Subcutaneous preadipocyte (primary cell): ENCODE measurements around the gene NDUFAF8. TPM values are rescaled to one million over a fixed set of nuclear protein-coding genes. Genes with fewer than 3 reads are reported as not detected.

Experiments
- total RNA-seq: library from RNA; depleted of rRNA; stranded (reverse); fragments of >200 nt; gene quantifications from 2 replicates; pipeline ENCODE4 v1.2.3, GENCODE V29; 2012

Gene NDUFAF8, protein sequence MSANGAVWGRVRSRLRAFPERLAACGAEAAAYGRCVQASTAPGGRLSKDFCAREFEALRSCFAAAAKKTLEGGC
- 27.9 and 31.1 TPM in 2 replicates for total RNA-seq

DNA sequence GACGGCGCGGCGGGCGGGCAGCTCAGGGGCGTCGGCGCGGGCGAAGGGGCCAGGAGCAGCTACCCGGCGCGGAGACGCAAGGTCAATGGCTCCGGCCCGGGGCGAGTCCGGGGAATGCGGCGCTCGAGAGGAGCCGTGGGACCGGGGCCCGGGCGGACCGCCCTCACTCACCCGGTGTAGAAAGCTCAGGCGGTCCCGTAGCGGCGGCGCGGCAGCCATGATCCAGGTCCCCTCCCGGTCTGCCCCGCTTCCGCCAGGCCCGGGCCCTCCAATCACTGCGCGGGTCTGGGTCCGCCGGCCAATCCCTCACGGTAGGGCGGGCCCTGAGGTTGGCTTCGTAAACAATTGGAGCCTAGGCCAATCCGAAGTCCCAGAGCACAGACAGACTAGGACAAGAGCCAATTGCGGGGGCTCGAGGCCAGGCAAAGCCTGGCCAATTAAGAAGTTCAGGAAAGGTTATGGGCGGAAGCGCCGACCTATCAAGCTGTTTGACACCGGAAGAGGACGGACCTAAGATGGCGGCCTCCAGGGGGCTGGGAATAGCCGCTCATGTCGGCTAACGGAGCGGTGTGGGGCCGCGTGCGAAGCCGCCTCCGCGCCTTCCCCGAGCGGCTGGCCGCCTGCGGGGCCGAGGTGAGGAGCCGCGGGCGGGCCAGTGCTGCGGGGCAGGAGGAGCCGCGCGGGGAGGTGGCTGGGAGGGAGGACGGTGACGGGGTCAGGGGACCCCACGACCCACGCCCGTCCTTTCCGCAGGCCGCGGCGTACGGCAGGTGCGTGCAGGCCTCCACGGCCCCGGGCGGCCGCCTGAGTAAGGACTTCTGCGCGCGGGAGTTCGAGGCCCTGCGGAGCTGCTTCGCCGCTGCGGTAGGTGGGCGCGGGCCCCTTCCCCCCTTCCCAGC is at the start of gene NDUFAF8, which contains the start of gene TEPSIN:
Gene NDUFAF8, plus strand, starts transcription at position 504 of the 899 bp plus-strand sequence. Its CDS starts 46 bp downstream, at position 550.
Gene TEPSIN, minus strand, starts transcription at position 241 of the 899 bp plus-strand sequence. Its CDS starts 22 bp downstream, at position 219.

DNA sequence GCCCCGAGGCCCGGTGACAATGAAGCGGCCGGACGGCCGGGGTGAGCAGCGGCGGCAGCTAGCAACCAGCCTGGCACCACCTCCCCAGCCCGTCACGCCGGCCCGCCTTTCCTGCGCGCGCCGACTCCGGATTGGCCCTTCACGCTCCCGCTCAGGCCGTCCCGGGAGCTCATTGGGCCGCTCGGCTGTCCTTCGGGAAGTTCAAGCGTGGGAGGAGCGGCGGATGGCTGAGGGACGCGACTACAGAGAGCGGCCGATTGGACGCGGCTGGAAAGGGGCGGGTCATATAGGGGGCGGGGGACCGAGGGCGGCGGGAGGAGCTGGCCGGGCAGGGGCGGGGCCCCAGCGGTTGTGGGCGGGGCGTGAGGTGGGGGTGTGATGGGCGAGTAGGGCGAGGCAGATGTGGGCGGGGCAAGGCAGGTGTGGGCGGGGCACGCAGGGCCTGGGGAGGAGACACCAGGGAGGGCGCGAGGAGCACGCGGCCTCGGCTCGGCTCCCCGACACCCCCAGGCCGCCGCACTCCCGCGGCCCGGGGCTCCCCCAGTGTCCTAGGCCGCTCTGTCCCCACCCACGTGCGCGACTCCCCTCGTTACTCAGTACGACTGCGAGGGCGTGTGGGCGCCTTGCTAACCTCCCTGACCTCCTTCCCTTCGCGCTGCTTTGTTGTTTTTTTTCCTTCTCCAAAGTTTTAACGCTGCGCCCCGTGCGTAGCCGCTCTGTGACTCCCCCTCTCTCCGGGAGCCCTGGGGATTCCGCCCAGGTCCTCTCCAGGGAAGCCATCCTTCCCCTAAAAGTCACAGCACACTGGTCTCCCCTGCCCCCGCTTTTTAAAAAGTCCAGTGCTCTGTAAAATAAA is 16.0 kb upstream of the NDUFAF8 start, which contains the start of gene CEP131:
Gene CEP131, minus strand, starts transcription at position 60 of the 856 bp plus-strand sequence. CDS start 2,909 bp downstream, outside the sequence.

Other genes with a start within 250 kb of the NDUFAF8 start
- 15.1 and 18.8 TPM in 2 replicates for gene CHMP6, start 247.5 kb upstream of the NDUFAF8 start, total RNA-seq
- gene BAIAP2, start 204.2 kb upstream of the NDUFAF8 start, total RNA-seq: 26.0 and 32.3 TPM in 2 replicates
- not detected in 2 replicates for gene PVALEF, start 73.8 kb upstream of the NDUFAF8 start, total RNA-seq
- 0.20 and 0.37 TPM in 2 replicates for gene AATK, start 73.1 kb upstream of the NDUFAF8 start, total RNA-seq
- gene CEP131, start 16.4 kb upstream of the NDUFAF8 start, total RNA-seq: 9.6 and 9.8 TPM in 2 replicates
- 16.6 and 18.4 TPM in 2 replicates for gene TEPSIN, start 263 bp upstream of the NDUFAF8 start, total RNA-seq
- gene SLC38A10, start 56.0 kb downstream of the NDUFAF8 start, total RNA-seq: 38.6 and 43.8 TPM in 2 replicates
- 6.2 and 7.4 TPM in 2 replicates for gene BAHCC1, start 156.1 kb downstream of the NDUFAF8 start, total RNA-seq